SK-N-MC (cell line): ENCODE measurements around the gene TMEM44.
A peak's percentile ranks its signal among the peaks of the same experiment; 100 is the strongest.

Experiments
- DNase-seq: peaks from one replicate; pipeline ENCODE4 v3.0.0-alpha.2; 2011; ENCODE audit warnings: low read depth, low spot score
- H3K27ac ChIP-seq: fragments of 200-600 bp; sonication (generic); 2 replicates; pipeline ENCODE4 v1.5.1; 2016; ENCODE audit warnings: mixed run types
- H3K36me3 ChIP-seq: fragments of 200-600 bp; sonication (generic); 2 replicates; pipeline ENCODE4 v1.6.1; 2017; ENCODE audit warnings: antibody characterized with exemption, low read length, mixed read lengths; ENCODE audit not compliant: insufficient read depth
- H3K4me3 ChIP-seq: fragments of 200-600 bp; sonication (generic); 2 replicates; pipeline ENCODE4 v1.5.1; 2016
- H3K9ac ChIP-seq: fragments of 200-600 bp; sonication (generic); 2 replicates; pipeline ENCODE4 v1.8.0; 2017; ENCODE audit warnings: mixed run types, mixed read lengths; ENCODE audit not compliant: insufficient read length
- H3K9me3 ChIP-seq: fragments of 200-600 bp; sonication (generic); 2 replicates; pipeline ENCODE4 v1.6.1; 2017; ENCODE audit warnings: low read depth, mild to moderate bottlenecking, antibody characterized with exemption, low read length, moderate library complexity, mixed read lengths
- EZH2 ChIP-seq: fragments of 200-600 bp; sonication (generic); IDR thresholded peaks from one replicate; pipeline ENCODE4 v1.6.1; 2017; ENCODE audit warnings: antibody characterized with exemption
- FOXP2 ChIP-seq: optimal IDR thresholded peaks from 2 replicates; pipeline ENCODE3; 2011; ENCODE audit warnings: mild to moderate bottlenecking, moderate library complexity; ENCODE audit not compliant: insufficient read depth; ENCODE audit errors: extremely low read length, control extremely low read depth
- POLR2AphosphoS5 ChIP-seq: IDR thresholded peaks from 2 replicates; pipeline ENCODE4 v1.6.1; 2012; ENCODE audit warnings: mild to moderate bottlenecking, low read depth, low read length, borderline replicate concordance

TMEM44 gene

GRCh38 chr3:194602669-194603171 lies 30.5 kb downstream of the TMEM44 start:
- Histone ChIP-seq H3K4me3 (no peak overlapping the region), H3K27ac (no peak overlapping the region), H3K9me3 (no peaks in the 10 kb centered on the region), H3K9ac (no peak overlapping the region), H3K36me3 (peaks cover 4% of the 10 kb centered on the region; the same call in 1 of the 2 replicates)
- DNase-seq: no peak
- TF ChIP-seq FOXP2 (no peak), EZH2 (no peak), POLR2AphosphoS5 (no peak)

- no peak for DNase-seq
- Histone ChIP-seq H3K36me3 (peaks cover under 1% of the 10 kb centered on the region; the same call in 1 of the 2 replicates), H3K9me3 (no peaks in the 10 kb centered on the region), H3K9ac (no peak overlapping the region), H3K27ac (no peak overlapping the region), H3K4me3 (no peak overlapping the region)
- TF ChIP-seq EZH2 (no peak), POLR2AphosphoS5 (no peak), FOXP2 (no peak)
Measured at GRCh38 chr3:194598771-194599557, 34.3 kb downstream of the TMEM44 start.

GRCh38 chr3:194596906-194597305 lies 36.3 kb downstream of the TMEM44 start:
- Histone ChIP-seq H3K9ac (no peak overlapping the region), H3K36me3 (no peaks in the 10 kb centered on the region; the same call in 1 of the 2 replicates), H3K9me3 (no peaks in the 10 kb centered on the region), H3K27ac (no peak overlapping the region), H3K4me3 (no peak overlapping the region)
- no peak for DNase-seq
- TF ChIP-seq FOXP2 (no peak), EZH2 (no peak), POLR2AphosphoS5 (no peak)

GRCh38 chr3:194592798-194593752 lies 40.1 kb downstream of the TMEM44 start:
- Histone ChIP-seq H3K9ac (no peak overlapping the region), H3K4me3 (peak overlapping the region; percentile 11; the same call in 1 of the 2 replicates), H3K9me3 (no peaks in the 10 kb centered on the region), H3K27ac (peak overlapping the region; percentile 56; the same call in 1 of the 2 replicates), H3K36me3 (no peaks in the 10 kb centered on the region; the same call in 1 of the 2 replicates)
- DNase-seq: peak; percentile 97
- TF ChIP-seq EZH2 (no peak), FOXP2 (peak; percentile 96), POLR2AphosphoS5 (peak; percentile 61; the same call in 1 of the 2 replicates)

- no peak overlapping the region for H3K27ac ChIP-seq
- H3K9ac ChIP-seq: no peak overlapping the region
- H3K9me3 ChIP-seq: no peaks in the 10 kb centered on the region
- TF ChIP-seq POLR2AphosphoS5 (no peak), EZH2 (no peak), FOXP2 (no peak)
- peaks cover 3% of the 10 kb centered on the region; the same call in 1 of the 2 replicates for H3K36me3 ChIP-seq
- no peak overlapping the region for H3K4me3 ChIP-seq
- no peak for DNase-seq
Measured at GRCh38 chr3:194588741-194589140, 44.5 kb downstream of the TMEM44 start.

- H3K27ac ChIP-seq: no peak overlapping the region
- H3K9ac ChIP-seq: no peak overlapping the region
- no peaks in the 10 kb centered on the region for H3K9me3 ChIP-seq
- no peak for DNase-seq
- no peak for TF ChIP-seq FOXP2
- TF ChIP-seq POLR2AphosphoS5: no peak
- TF ChIP-seq EZH2: no peak
- no peak overlapping the region for H3K4me3 ChIP-seq
- peaks cover 3% of the 10 kb centered on the region; the same call in 1 of the 2 replicates for H3K36me3 ChIP-seq
Measured at GRCh38 chr3:194588236-194588635, 45.0 kb downstream of the TMEM44 start.

GRCh38 chr3:194587438-194587931 lies 45.7 kb downstream of the TMEM44 start:
- no peak for DNase-seq
- H3K4me3 ChIP-seq: no peak overlapping the region
- H3K27ac ChIP-seq: no peak overlapping the region
- H3K9ac ChIP-seq: no peak overlapping the region
- H3K36me3 ChIP-seq: peaks cover 3% of the 10 kb centered on the region; the same call in 1 of the 2 replicates
- TF ChIP-seq FOXP2: no peak
- no peak for TF ChIP-seq EZH2
- no peak for TF ChIP-seq POLR2AphosphoS5
- no peaks in the 10 kb centered on the region for H3K9me3 ChIP-seq

GRCh38 chr3:194586836-194587235 lies 46.4 kb downstream of the TMEM44 start:
- H3K9me3 ChIP-seq: no peaks in the 10 kb centered on the region
- DNase-seq: no peak
- H3K4me3 ChIP-seq: no peak overlapping the region
- H3K9ac ChIP-seq: no peak overlapping the region
- peaks cover 3% of the 10 kb centered on the region; the same call in 1 of the 2 replicates for H3K36me3 ChIP-seq
- TF ChIP-seq POLR2AphosphoS5: no peak
- TF ChIP-seq EZH2: no peak
- no peak for TF ChIP-seq FOXP2
- no peak overlapping the region for H3K27ac ChIP-seq
